Measurements from ENCODE around the gene POLA2. TPM values are rescaled to one million over a fixed set of nuclear protein-coding genes. Genes with fewer than 3 reads are reported as not detected.
A peak's percentile ranks its signal among the peaks of the same experiment; 100 is the strongest.

POLA2 gene, protein sequence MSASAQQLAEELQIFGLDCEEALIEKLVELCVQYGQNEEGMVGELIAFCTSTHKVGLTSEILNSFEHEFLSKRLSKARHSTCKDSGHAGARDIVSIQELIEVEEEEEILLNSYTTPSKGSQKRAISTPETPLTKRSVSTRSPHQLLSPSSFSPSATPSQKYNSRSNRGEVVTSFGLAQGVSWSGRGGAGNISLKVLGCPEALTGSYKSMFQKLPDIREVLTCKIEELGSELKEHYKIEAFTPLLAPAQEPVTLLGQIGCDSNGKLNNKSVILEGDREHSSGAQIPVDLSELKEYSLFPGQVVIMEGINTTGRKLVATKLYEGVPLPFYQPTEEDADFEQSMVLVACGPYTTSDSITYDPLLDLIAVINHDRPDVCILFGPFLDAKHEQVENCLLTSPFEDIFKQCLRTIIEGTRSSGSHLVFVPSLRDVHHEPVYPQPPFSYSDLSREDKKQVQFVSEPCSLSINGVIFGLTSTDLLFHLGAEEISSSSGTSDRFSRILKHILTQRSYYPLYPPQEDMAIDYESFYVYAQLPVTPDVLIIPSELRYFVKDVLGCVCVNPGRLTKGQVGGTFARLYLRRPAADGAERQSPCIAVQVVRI
- 8.6 TPM for total RNA-seq (ENCODE audit: unreplicated experiment)
- long read RNA-seq, transcript POLA2-201 (18 exons, 3,744 nt) = major isoform, 6 of 8 reads
- long read RNA-seq, partial matches to known transcripts = 2 of 8 reads
- long read RNA-seq, other reads (novel, unspliced or antisense) = 0 of 8 reads

DNA sequence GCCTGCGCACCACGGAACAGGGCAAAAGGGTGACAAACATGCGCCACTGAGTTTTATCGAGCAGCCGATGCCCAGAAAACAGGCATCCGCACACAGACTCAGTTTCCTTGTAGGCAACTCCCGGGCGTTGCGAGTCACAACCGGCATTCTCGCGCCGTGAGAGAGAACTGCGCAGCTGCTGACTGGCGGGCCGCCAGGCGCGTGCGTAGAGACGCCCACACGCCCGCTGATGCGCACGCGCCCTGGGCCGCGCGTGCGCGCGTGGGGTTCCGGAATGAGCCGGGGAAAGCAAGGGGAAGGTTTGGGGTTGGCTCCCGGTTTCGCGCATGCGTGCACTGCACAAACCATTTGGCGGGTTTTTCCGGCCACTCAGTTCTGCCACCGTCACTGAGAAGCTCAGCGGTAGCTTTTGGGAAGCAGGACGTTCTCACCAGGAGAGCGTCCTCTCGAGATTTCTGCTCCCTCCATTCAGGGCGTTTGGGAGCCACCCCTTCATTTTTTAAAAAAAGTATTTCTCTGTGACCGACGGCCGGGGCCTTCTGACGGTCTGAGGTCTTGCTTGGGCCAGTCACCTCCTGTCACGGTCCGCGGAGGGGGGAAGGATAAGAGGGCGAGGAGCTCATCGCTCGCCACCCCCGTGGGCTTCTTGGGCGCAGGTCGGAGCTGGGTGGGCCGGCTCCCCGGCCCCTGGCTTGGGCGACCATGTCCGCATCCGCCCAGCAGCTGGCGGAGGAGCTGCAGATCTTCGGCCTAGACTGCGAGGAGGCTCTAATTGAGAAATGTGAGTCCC is at the start of gene POLA2:
TSS of gene POLA2 (plus strand) at position 372 of the 790 bp plus-strand sequence. CDS start at position 703, 331 bp downstream.
- DNase-seq = peak; percentile 92
- H3K27me3 Mint-ChIP-seq (ENCODE audit: unreplicated experiment) = peaks cover 10% of the 10 kb centered on the region
- no peaks in the 10 kb centered on the region for H3K36me3 Mint-ChIP-seq (ENCODE audit: unreplicated experiment)
- TF ChIP-seq, protein P1, sequence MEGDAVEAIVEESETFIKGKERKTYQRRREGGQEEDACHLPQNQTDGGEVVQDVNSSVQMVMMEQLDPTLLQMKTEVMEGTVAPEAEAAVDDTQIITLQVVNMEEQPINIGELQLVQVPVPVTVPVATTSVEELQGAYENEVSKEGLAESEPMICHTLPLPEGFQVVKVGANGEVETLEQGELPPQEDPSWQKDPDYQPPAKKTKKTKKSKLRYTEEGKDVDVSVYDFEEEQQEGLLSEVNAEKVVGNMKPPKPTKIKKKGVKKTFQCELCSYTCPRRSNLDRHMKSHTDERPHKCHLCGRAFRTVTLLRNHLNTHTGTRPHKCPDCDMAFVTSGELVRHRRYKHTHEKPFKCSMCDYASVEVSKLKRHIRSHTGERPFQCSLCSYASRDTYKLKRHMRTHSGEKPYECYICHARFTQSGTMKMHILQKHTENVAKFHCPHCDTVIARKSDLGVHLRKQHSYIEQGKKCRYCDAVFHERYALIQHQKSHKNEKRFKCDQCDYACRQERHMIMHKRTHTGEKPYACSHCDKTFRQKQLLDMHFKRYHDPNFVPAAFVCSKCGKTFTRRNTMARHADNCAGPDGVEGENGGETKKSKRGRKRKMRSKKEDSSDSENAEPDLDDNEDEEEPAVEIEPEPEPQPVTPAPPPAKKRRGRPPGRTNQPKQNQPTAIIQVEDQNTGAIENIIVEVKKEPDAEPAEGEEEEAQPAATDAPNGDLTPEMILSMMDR (IDR thresholded peaks at IDR 0.05; ENCODE audit: partially characterized antibody, unreplicated experiment) = no peak
- peaks cover 7% of the 10 kb centered on the region for H3K9me3 Mint-ChIP-seq (ENCODE audit: unreplicated experiment)
- peaks cover 9% of the 10 kb centered on the region for H3K4me1 Mint-ChIP-seq (ENCODE audit: low read depth, unreplicated experiment)
- peak within 1 kb of the TSS; percentile 85 for H3K27ac Mint-ChIP-seq (ENCODE audit: unreplicated experiment)
- peak within 1 kb of the TSS; percentile 96 for H3K4me3 Mint-ChIP-seq (ENCODE audit: unreplicated experiment)

DNA sequence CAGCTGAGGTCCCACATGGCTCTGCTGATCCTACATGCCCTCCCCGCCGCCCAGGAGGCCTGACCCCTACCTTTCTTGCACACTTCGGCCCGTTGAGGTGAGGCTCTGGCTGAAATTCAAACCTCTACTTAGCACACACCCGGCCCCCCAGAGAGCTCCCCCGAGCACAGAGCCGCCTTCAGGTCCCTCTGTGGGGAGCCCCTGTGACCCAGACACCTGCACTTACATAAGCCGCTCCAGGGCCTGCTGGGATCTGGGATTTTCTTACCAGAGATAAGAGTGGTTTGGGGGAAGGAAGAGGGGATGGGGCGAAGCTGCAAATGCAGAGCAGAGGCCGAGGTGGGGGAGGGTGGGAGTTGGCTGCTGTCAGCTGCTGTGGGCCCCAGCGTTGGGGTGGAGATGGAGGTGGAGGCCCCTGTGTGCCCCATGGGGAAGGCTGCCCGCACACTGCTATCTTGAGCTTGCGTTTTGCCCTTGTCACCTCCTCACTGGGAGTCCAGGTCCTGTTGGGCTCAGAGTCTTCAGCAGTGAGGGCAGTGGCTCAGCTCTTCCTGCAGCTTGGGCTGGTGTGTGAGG is 49.4 kb upstream of the POLA2 start:
- peaks cover 8% of the 10 kb centered on the region for H3K27me3 Mint-ChIP-seq (ENCODE audit: unreplicated experiment)
- DNase-seq = no peak
- H3K27ac Mint-ChIP-seq (ENCODE audit: unreplicated experiment) = peak overlapping the region; percentile 28
- H3K4me3 Mint-ChIP-seq (ENCODE audit: unreplicated experiment) = no peak overlapping the region
- peaks cover 5% of the 10 kb centered on the region for H3K36me3 Mint-ChIP-seq (ENCODE audit: unreplicated experiment)
- TF ChIP-seq, protein P1 (IDR thresholded peaks at IDR 0.05; ENCODE audit: partially characterized antibody, unreplicated experiment) = no peak
- peaks cover 12% of the 10 kb centered on the region for H3K9me3 Mint-ChIP-seq (ENCODE audit: unreplicated experiment)
- peaks cover 2% of the 10 kb centered on the region for H3K4me1 Mint-ChIP-seq (ENCODE audit: low read depth, unreplicated experiment)

DNA sequence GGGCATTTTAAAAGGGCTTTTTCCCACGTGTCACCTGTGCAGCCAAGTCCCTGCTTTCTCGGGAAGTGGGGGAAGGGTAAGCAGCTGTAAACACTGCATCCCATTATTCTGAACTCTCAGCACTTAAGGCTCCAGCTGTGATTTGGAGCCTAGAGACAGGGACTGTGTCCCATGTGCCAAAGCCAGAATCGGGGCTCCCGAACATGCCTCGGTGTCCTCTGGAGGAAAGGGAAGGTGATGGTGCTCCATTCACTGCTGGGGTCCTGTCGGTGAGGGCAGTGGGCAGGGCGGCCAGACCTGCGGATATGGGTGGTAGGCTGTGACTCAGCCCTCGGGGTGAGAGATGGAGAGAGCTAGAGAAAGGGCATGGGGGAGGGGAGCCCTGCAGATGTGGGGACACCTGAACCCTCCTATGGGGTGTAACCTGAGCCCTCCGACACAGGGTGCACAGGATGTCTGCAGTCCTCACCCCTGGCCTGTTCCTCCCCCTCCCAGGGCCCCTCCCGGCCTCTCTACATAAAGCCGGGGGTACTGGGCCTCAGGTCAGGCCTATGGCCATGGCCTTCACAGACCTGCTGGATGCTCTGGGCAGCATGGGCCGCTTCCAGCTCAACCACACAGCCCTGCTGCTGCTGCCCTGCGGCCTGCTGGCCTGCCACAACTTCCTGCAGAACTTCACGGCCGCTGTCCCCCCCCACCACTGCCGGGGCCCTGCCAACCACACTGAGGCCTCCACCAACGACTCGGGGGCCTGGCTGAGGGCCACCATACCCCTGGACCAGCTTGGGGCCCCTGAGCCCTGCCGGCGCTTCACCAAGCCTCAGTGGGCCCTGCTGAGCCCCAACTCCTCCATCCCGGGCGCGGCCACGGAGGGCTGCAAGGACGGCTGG is 48.2 kb upstream of the POLA2 start:
- peaks cover 2% of the 10 kb centered on the region for H3K4me1 Mint-ChIP-seq (ENCODE audit: low read depth, unreplicated experiment)
- TF ChIP-seq, protein P1 (IDR thresholded peaks at IDR 0.05; ENCODE audit: partially characterized antibody, unreplicated experiment) = no peak
- peaks cover 5% of the 10 kb centered on the region for H3K36me3 Mint-ChIP-seq (ENCODE audit: unreplicated experiment)
- H3K27me3 Mint-ChIP-seq (ENCODE audit: unreplicated experiment) = peaks cover 8% of the 10 kb centered on the region
- H3K4me3 Mint-ChIP-seq (ENCODE audit: unreplicated experiment) = no peak overlapping the region
- no peak overlapping the region for H3K27ac Mint-ChIP-seq (ENCODE audit: unreplicated experiment)
- DNase-seq = no peak
- H3K9me3 Mint-ChIP-seq (ENCODE audit: unreplicated experiment) = peaks cover 12% of the 10 kb centered on the region

DNA sequence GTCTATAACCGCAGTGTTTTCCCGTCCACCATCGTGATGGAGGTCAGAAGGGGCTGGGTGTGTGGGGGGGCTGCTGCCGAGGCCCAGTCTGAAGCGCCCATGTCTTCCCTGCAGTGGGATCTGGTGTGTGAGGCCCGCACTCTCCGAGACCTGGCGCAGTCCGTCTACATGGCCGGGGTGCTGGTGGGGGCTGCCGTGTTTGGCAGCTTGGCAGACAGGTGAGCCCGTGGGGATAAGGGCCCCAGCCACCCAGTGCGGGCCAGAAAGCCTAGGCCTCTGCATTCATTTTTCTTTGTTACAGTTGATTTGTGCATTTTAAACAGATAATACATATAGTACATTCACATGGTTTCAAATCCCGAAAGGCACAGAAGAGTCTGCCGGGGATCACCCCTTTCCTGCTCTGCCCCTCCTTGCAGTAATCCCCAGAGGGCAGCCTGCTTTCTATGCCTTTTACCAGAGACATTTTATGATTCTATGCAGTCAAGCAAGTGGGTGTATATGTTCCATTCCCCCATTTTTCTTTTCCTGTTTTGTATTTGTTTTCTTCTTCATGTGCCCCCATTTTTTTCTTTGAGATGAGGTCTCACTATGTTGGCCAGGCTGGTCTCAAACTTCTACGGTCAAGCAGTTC is 47.4 kb upstream of the POLA2 start:
- H3K27ac Mint-ChIP-seq (ENCODE audit: unreplicated experiment) = peak overlapping the region; percentile 44
- no peak for DNase-seq
- H3K4me1 Mint-ChIP-seq (ENCODE audit: low read depth, unreplicated experiment) = peaks cover 2% of the 10 kb centered on the region
- peaks cover 5% of the 10 kb centered on the region for H3K36me3 Mint-ChIP-seq (ENCODE audit: unreplicated experiment)
- H3K9me3 Mint-ChIP-seq (ENCODE audit: unreplicated experiment) = peaks cover 12% of the 10 kb centered on the region
- TF ChIP-seq, protein P1 (IDR thresholded peaks at IDR 0.05; ENCODE audit: partially characterized antibody, unreplicated experiment) = no peak
- peak overlapping the region; percentile 18 for H3K4me3 Mint-ChIP-seq (ENCODE audit: unreplicated experiment)
- peaks cover 8% of the 10 kb centered on the region for H3K27me3 Mint-ChIP-seq (ENCODE audit: unreplicated experiment)
